Chondrocyte (in vitro differentiated cells): ENCODE results near the gene DDX4. TPM values are rescaled to one million over a fixed set of nuclear protein-coding genes. Genes with fewer than 3 reads are reported as not detected.
"Not testable (repeated sequence)": the region's sequence is repeated elsewhere in the genome, so short reads cannot be mapped to it uniquely, and the experiment has no call there.

Source experiments
- DNase-seq: peaks from one replicate; pipeline ENCODE4 v3.0.0; 2021; ENCODE audit warnings: mixed read lengths, low spot score
- H3K27ac Mint-ChIP-seq: one replicate; pipeline ENCODE4 v1.8.0; 2021; ENCODE audit warnings: mild to moderate bottlenecking, moderate library complexity, mixed read lengths; ENCODE audit not compliant: unreplicated experiment
- H3K27me3 Mint-ChIP-seq: 2 replicates; pipeline ENCODE4 v1.8.0; 2021; ENCODE audit warnings: low read depth, mixed read lengths
- H3K36me3 Mint-ChIP-seq: 2 replicates; pipeline ENCODE4 v1.8.0; 2021; ENCODE audit warnings: low read depth, mixed read lengths
- H3K4me1 Mint-ChIP-seq: 2 replicates; pipeline ENCODE4 v1.8.0; 2021; ENCODE audit warnings: low read depth, mild to moderate bottlenecking, mixed read lengths
- H3K4me3 Mint-ChIP-seq: one replicate; pipeline ENCODE4 v1.8.0; 2021; ENCODE audit warnings: mild to moderate bottlenecking, moderate library complexity, mixed read lengths; ENCODE audit not compliant: unreplicated experiment
- H3K9me3 Mint-ChIP-seq: 2 replicates; pipeline ENCODE4 v1.8.0; 2021; ENCODE audit warnings: low read depth, mixed read lengths
- CTCF ChIP-seq: fragments of 200-600 bp; sonication (generic); IDR thresholded peaks from 2 replicates; pipeline ENCODE4 v1.5.0; 2021; ENCODE audit warnings: antibody characterized with exemption, mild to moderate bottlenecking, moderate library complexity
- total RNA-seq: library from RNA; stranded (reverse); gene quantifications from 3 replicates; pipeline ENCODE4 v1.2.1, GENCODE V29; 2021

DDX4 gene
- total RNA-seq, 1 donor from 2014 or later, result not detected

DNA sequence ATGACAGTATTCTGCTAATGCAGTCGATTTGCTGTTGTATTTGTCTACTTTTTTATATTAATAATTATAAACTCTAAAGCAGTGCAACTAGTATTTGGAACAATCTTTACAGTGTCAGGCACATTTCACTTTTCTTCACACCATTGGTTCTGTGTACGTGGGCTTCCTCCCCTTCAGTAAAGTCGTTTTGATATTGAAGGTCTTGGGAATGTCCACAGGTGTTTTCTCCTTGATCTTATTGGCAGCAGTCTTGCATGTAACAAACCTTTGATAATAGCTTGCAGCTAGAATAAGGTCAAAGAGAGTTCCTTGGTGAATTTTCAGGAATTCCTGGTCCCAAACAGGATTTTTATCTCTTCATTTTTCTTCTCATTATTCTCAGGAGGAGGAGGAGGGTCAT lies 12.2 kb downstream of the DDX4 start:
- Mint-ChIP-seq H3K9me3 (no peaks in the 10 kb centered on the region), H3K27me3 (peaks cover 12% of the 10 kb centered on the region), H3K27ac (no peak overlapping the region), H3K36me3 (no peaks in the 10 kb centered on the region), H3K4me3 (no peak overlapping the region), H3K4me1 (no peaks in the 10 kb centered on the region)
- TF ChIP-seq CTCF, result no peak
- no peak for DNase-seq

DNA sequence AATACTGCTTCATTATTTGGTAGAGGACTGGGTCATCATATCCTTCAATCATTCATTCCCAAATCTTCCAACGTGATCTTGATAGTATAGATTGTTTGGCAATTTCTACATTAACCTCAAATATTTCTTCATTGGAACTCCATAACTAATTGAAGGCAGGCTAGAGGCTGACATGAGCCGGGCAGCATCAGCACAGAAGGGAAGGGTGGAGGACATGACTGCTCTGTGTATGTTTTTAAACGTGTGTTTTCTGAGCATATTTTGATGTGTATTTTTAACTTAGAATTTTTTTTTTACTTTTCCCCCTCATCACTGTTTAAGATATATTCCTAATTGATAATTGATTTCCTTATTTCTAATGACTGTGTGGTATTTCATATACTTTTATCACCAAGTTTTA lies 12.6 kb downstream of the DDX4 start:
- H3K4me3 Mint-ChIP-seq, result no peak overlapping the region
- DNase-seq, result no peak
- H3K36me3 Mint-ChIP-seq, result no peaks in the 10 kb centered on the region
- peaks cover 13% of the 10 kb centered on the region for H3K27me3 Mint-ChIP-seq
- H3K27ac Mint-ChIP-seq, result no peak overlapping the region
- H3K4me1 Mint-ChIP-seq, result no peaks in the 10 kb centered on the region
- no peaks in the 10 kb centered on the region for H3K9me3 Mint-ChIP-seq
- no peak for TF ChIP-seq CTCF

- H3K27me3 Mint-ChIP-seq, result peaks cover 26% of the 10 kb centered on the region
- no peaks in the 10 kb centered on the region for H3K4me1 Mint-ChIP-seq
- H3K36me3 Mint-ChIP-seq, result peaks cover 2% of the 10 kb centered on the region
- no peak overlapping the region for H3K4me3 Mint-ChIP-seq
- DNase-seq, result no peak
- TF ChIP-seq CTCF, result no peak
- no peaks in the 10 kb centered on the region for H3K9me3 Mint-ChIP-seq
- no peak overlapping the region for H3K27ac Mint-ChIP-seq
Measured at GRCh38 chr5:55758231-55758630, 20.4 kb downstream of the DDX4 start.

DNA sequence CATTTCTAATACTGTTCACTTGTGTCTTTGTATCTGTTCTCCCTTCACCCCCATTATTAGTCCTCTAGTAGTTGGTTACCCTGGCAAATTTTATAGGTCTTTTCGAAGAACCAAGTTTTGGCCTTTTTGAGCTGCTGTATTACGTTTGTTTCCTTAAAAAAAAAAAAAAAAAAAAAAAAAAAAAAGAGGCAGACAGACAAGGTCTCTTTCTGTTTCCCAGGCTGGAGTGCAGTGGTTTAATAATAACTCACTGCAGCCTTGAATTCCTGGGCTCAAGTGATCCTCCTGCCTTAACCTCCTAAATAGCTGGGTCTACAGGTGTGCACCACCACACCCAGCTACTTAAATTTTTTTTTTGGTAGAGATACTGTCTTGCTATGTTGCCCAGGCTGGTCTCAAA lies 20.9 kb downstream of the DDX4 start:
- Mint-ChIP-seq H3K4me3 (no peak overlapping the region), H3K9me3 (no peaks in the 10 kb centered on the region), H3K27me3 (peaks cover 29% of the 10 kb centered on the region), H3K27ac (no peak overlapping the region), H3K36me3 (peaks cover 2% of the 10 kb centered on the region), H3K4me1 (no peaks in the 10 kb centered on the region)
- TF ChIP-seq CTCF, result no peak
- DNase-seq, result no peak

GRCh38 chr5:55761721-55762120 lies 23.9 kb downstream of the DDX4 start:
- peaks cover 28% of the 10 kb centered on the region for H3K27me3 Mint-ChIP-seq
- not testable (repeated sequence) for H3K36me3 Mint-ChIP-seq, H3K4me1 Mint-ChIP-seq, H3K27ac Mint-ChIP-seq, DNase-seq, H3K9me3 Mint-ChIP-seq, H3K4me3 Mint-ChIP-seq

DNA sequence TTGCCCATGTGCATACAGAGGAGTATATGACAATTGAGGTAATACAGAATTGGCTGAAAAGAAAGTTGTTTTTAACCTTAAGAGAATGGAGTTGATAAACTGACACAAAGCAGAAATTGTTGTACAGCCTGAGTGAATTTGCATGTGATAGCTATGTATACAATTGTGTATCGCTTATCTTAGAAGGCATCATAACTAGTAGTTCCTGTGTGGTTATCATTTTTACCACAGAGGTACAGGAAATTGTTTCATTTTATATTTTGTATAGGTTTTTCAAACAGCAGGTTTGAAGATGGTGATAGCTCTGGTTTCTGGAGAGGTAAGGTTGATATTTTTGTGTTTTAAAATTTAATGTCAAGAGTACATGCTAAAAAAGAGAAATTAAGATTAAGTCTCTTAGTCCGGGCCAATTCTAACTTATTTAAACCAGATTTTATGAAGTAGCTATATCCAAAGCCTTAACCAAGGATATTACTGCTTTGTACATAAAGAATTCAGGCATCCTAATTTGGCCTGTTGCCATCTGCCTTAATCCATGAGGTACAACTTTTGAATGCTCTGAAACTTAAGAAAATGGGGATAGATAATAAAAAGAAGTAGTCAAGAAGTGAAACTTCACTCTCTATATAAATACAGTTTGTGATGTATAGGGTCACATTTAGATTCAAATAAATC lies 26.0 kb downstream of the DDX4 start:
- Mint-ChIP-seq H3K36me3 (peaks cover 2% of the 10 kb centered on the region), H3K27me3 (peaks cover 18% of the 10 kb centered on the region), H3K4me3 (no peak overlapping the region), H3K9me3 (no peaks in the 10 kb centered on the region), H3K4me1 (no peaks in the 10 kb centered on the region), H3K27ac (no peak overlapping the region)
- no peak for DNase-seq
- TF ChIP-seq CTCF, result no peak
